ENCODE measurements around the gene NEUROD2. TPM values are rescaled to one million over a fixed set of nuclear protein-coding genes. Genes with fewer than 3 reads are reported as not detected.

NEUROD2 gene
- total RNA-seq, 1 experiment from 2014 or later, result not detected

DNA sequence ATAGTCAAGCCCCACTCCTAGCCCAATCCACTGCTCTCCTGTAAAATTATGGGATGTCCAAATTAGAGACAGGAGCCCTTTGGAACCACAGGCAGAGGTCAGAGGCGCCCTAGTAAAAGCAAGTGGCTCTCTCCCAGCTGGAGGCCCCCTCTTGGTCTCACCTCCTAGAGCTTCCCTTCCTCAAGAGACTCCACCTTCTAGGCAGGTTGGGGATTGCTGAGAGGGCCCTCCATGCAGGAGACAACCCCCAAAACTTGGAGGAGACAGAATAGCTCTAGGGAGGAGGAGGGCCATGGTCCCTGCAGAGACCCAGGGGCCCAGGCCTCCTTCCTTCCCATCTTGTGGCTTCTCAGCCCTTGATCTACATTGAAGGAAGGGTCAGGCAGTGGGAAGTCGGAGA lies 29.4 kb downstream of the NEUROD2 start:
- no peak overlapping the region for H3K4me3 ChIP-seq (ENCODE audit: low read depth in 2 of 2, low read length in 2 of 2)
- ChIA-PET POLR2A (interaction anchor here (0.6 kb wide), 1 partner anchor 10 kb away, joined by 3 read pairs; no protein-coding TSS in a partner anchor), CTCF (no interaction called here)
- H3K4me1 ChIP-seq (ENCODE audit: control insufficient read depth, insufficient read depth, low read length), result no peaks in the 10 kb centered on the region
- intact Hi-C loops (cut with micrococcal nuclease; ENCODE audit: unreplicated experiment), result no loop called here
- no peaks in the 10 kb centered on the region for H3K36me3 ChIP-seq (ENCODE audit: control insufficient read depth, insufficient read depth, low read length)
- no TSS peak for BruUV-seq (replicated peaks)
- ATAC-seq, result no peak
- no peaks in the 10 kb centered on the region for H3K27me3 ChIP-seq (ENCODE audit: control insufficient read depth, insufficient read depth, low read length)
- TF ChIP-seq POLR2AphosphoS5 (IDR thresholded peaks at IDR 0.05; ENCODE audit: low read depth, low read length) (no peak), TCF7L2 (IDR thresholded peaks at IDR 0.05; ENCODE audit: low read depth, low read length) (no peak), SIN3A (IDR thresholded peaks at IDR 0.05; ENCODE audit: borderline replicate concordance, insufficient read depth, low read depth, low read length) (no peak)
- TF ChIP-seq, protein P1, sequence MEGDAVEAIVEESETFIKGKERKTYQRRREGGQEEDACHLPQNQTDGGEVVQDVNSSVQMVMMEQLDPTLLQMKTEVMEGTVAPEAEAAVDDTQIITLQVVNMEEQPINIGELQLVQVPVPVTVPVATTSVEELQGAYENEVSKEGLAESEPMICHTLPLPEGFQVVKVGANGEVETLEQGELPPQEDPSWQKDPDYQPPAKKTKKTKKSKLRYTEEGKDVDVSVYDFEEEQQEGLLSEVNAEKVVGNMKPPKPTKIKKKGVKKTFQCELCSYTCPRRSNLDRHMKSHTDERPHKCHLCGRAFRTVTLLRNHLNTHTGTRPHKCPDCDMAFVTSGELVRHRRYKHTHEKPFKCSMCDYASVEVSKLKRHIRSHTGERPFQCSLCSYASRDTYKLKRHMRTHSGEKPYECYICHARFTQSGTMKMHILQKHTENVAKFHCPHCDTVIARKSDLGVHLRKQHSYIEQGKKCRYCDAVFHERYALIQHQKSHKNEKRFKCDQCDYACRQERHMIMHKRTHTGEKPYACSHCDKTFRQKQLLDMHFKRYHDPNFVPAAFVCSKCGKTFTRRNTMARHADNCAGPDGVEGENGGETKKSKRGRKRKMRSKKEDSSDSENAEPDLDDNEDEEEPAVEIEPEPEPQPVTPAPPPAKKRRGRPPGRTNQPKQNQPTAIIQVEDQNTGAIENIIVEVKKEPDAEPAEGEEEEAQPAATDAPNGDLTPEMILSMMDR (IDR thresholded peaks at IDR 0.05), result no peak
- TF ChIP-seq, protein P2, sequence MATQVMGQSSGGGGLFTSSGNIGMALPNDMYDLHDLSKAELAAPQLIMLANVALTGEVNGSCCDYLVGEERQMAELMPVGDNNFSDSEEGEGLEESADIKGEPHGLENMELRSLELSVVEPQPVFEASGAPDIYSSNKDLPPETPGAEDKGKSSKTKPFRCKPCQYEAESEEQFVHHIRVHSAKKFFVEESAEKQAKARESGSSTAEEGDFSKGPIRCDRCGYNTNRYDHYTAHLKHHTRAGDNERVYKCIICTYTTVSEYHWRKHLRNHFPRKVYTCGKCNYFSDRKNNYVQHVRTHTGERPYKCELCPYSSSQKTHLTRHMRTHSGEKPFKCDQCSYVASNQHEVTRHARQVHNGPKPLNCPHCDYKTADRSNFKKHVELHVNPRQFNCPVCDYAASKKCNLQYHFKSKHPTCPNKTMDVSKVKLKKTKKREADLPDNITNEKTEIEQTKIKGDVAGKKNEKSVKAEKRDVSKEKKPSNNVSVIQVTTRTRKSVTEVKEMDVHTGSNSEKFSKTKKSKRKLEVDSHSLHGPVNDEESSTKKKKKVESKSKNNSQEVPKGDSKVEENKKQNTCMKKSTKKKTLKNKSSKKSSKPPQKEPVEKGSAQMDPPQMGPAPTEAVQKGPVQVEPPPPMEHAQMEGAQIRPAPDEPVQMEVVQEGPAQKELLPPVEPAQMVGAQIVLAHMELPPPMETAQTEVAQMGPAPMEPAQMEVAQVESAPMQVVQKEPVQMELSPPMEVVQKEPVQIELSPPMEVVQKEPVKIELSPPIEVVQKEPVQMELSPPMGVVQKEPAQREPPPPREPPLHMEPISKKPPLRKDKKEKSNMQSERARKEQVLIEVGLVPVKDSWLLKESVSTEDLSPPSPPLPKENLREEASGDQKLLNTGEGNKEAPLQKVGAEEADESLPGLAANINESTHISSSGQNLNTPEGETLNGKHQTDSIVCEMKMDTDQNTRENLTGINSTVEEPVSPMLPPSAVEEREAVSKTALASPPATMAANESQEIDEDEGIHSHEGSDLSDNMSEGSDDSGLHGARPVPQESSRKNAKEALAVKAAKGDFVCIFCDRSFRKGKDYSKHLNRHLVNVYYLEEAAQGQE (IDR thresholded peaks at IDR 0.05; ENCODE audit: insufficient read depth in 1 of 2, low read depth in 2 of 2, low read length in 1 of 2), result no peak
- H3K9me3 ChIP-seq (ENCODE audit: control insufficient read depth, insufficient read depth, low read depth, low read length), result no peaks in the 10 kb centered on the region
- no peak overlapping the region for H3K27ac ChIP-seq (ENCODE audit: low read length)
- DNase-seq (ENCODE audit: low read depth, low spot score), result no peak
- in situ Hi-C loops (cut with HindIII; ENCODE audit: low pct_unique_long_range_greater_than_20kb, low sequenced_read_pairs), result no loop called here

DNA sequence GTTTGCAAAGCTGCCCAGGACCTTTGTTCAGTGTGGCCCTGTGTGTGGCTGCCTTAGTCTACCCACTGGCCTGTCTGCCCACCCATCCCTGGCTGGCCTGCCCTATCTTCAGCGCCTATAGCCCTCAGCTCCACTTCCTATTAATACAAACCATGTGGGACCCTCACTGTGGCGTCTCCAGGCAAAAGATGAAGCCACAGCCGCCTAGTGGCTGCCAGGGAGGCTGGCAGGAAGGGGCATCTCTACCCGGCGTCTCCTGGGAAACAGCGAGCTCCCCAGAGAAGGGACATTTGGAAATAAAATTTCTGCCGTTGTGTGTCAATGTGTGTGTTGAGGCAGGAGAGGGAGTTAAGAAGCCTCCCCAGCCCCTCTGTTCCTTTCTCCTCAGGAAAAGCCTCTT lies 31.5 kb downstream of the NEUROD2 start:
- intact Hi-C loops (cut with micrococcal nuclease; ENCODE audit: unreplicated experiment), result no loop called here
- CTCF ChIA-PET, result interaction anchor here (1.0 kb wide), 1 partner anchor 41 kb away, joined by 3 read pairs; no protein-coding TSS in a partner anchor
- Histone ChIP-seq H3K36me3 (ENCODE audit: control insufficient read depth, insufficient read depth, low read length) (no peaks in the 10 kb centered on the region), H3K9me3 (ENCODE audit: control insufficient read depth, insufficient read depth, low read depth, low read length) (no peaks in the 10 kb centered on the region), H3K4me1 (ENCODE audit: control insufficient read depth, insufficient read depth, low read length) (no peaks in the 10 kb centered on the region), H3K27ac (ENCODE audit: low read length) (no peak overlapping the region), H3K27me3 (ENCODE audit: control insufficient read depth, insufficient read depth, low read length) (no peaks in the 10 kb centered on the region), H3K4me3 (ENCODE audit: low read depth in 2 of 2, low read length in 2 of 2) (no peak overlapping the region)
- DNase-seq (ENCODE audit: low read depth, low spot score), result no peak
- POLR2A ChIA-PET, result no interaction called here
- in situ Hi-C loops (cut with HindIII; ENCODE audit: low pct_unique_long_range_greater_than_20kb, low sequenced_read_pairs), result no loop called here
- TF ChIP-seq, protein P1 (IDR thresholded peaks at IDR 0.05), result peak; percentile 74
- TF ChIP-seq TCF7L2 (IDR thresholded peaks at IDR 0.05; ENCODE audit: low read depth, low read length), result no peak
- BruUV-seq (replicated peaks), result no TSS peak
- no peak for ATAC-seq
